CD4-positive, alpha-beta T cell treated with Interferon gamma for 1 hour (primary cell): Measurements from ENCODE around the gene RNF114.
"Not testable (repeated sequence)": the region's sequence is repeated elsewhere in the genome, so short reads cannot be mapped to it uniquely, and the experiment has no call there.

Experiments used
- DNase-seq: peaks from one replicate; pipeline ENCODE4 v3.0.0-alpha.2; 2020

The RNF114 gene

DNA sequence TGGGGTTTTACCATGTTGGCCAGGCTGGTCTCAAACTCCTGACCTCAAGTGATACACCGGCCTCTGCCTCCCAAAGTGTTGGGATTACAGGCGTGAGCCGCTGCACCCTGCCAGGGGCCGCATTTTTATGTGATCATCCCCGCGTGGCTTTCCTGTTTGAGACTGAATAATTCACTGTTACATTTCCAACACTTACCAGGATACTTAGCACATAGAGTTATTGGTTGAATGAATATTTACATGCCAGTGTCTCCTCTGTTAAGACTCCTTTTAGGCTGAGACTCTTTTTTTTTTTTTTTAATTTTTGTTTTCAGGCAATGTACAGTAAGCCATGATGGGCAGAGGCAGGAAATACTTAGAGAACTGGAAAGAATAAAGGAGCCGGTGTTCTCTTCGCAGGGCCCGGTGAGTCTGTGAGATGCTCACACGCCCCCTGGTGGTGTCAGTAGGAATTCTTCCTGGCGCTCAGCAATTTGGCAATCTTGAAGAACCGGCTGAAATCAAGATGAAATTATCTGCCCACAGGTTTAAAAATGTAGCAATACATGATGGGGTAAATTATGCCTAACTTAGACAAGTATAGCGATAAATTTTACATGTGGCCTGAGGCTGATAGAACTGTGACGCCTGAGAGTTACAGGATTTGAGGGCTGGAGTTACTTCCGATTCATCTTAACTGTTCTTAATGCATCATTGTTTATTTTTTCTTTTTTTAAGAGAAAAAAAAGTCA is 7.6 kb upstream of the RNF114 start:
- peak; percentile 74 for DNase-seq

DNA sequence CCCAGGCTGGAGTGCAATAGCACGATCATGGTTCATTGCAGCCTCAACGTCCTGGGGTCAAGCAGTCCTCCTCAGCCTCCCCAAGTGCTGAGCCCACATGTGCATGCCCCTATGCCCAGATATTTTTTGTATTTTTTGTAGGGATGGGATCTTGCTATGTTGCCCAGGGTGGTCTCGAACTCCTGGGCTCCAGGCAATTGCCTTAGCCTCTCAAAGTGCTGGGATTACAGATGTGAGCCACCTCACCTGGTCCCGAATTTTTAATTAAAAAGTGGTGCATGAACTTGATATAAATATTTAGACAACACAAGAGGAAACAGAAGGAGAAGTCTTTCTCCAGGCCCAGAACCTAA is 7.1 kb upstream of the RNF114 start:
- DNase-seq: no peak

DNA sequence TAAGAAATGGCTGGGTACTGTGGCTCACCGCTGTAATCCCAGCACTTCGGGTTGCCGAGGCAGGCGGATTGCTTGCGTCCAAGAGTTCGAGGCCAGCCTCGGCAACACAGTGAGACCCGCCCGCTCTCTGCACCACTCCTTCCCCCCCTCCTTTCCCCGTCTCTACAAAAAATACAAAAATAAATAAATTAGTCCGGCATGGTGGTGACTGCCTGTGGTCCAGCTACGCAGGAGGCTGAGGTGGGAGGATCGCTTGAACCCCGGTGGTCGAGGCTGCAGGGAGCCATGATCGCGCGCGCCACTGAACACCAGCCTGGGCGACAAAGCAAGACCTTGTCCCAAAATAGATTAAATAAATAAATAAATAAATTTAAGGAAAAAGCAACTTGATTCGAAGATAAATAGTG is 448 bp upstream of the RNF114 start:
- no peak for DNase-seq

DNA sequence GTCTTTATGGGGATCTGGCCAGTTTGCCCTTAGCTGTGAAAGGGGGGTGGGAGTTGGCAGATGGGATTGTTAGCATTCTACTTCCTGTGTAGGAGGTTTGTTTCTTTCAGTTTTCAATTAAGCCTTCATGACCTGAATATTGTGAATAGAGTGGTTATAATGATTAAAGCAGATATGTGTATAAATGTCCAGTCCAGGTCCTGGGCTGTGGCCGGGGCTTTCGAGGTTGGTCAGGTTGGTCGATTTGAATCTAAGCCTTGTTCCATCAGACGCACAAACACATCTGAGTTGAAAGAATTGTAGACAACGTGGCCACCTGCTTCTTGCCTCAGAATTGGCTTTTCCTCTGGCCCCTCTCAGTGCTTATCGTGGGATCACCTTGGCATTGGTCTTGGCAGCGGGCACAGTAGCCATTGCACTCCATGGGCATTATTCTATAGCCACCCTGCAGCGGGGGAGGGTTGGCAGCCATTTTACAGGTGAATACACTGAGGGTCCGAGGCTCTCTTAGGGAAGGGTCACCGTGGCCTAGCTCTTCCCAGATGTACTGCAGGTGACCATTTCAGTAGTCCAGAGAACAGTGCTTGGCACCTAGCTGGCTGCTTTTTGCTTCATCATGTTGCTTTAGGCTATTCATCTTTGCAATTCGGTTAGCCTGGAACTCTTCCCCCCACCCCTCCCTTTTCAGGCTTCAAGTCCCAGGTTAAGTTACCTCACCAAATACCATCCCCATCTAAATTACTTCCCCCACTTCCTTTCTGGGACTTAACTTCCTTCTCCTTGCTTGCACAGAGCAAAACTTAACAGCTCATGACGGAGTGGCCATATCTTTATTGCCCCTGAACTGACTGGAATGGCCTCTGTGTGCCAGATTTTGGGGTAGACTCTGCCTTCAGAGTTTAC is 1.1 kb downstream of the RNF114 start:
- no peak for DNase-seq

DNA sequence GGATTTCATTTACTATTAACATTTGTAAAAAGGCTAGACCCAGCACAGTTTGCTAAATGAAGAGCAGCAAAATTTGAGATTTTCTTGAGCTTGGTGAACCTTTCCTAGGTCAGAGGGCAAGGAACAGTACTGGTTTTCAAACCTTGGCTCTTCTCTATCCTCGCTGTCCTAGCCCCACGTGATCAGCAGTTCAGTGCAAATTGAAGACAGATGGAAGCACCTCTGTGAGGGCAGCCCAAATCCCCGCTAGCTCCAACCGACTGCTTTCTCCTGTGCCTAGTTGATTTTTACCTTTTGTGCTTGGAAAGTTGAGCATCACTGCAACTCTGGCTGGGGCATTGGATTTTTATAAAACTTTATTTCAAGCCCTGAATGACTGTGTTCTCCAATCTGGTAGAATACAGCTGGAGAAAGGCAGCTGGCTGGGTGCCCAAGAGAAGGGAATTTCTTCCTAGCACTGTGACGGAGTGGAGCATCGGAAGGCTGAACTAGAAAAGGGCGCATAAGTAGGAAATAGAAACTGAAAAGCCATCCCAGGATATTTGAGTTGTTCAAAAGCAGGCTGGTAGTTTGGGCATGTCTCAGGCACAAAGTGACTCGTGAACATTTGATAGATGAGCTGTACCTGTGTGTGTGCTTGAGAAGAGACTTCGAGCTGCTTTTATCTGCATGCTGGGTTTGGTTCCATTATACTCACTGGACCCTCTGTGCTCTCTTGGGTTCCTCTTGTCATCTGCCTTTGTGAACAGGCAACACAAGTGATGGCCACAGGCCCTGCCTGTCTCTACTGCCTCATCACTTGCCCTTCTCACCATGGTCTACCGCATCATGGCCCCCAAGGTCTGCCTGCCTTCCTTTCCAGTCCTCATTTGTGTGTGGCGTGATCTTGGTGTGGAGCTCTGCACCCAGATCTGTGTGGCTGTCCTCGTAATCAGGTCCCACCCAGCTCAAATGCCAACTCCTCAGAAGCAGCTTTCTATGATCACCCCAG is 2.3 kb downstream of the RNF114 start:
- no peak for DNase-seq

DNA sequence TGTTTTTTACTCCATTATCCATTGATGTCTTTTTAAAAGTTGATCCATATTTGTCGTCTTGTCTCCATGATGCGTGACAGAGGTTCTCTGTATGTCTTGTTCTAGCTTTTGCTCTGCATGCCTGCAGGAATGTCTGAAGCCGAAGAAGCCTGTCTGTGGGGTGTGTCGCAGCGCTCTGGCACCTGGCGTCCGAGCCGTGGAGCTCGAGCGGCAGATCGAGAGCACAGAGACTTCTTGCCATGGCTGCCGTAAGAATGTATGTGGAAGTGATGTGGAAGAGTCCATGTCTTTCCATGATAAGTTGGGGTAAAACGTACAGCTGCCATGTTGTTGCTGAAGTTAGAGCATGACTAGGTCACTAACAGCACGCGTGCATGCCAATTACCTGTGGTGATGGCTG is 5.3 kb downstream of the RNF114 start:
- no peak for DNase-seq

DNA sequence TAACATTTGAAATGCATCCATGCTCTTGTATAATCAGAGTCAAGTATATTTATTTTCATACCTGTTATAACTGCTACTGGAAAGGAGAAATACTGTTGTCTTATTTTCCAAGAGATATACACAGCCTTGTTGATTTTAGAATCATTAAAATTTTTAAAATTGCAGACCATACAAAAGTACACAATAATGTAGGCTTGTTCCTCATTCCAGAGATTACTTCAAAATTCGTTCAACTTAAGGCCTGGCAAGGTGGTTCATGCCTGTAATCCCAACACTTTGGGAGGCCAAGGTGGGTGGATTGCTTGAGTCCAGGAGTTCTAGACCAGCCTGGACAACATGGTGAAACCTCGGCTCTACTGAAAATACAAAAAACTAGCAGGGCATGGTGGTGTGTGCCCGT is 6.1 kb downstream of the RNF114 start:
- no peak for DNase-seq

DNA sequence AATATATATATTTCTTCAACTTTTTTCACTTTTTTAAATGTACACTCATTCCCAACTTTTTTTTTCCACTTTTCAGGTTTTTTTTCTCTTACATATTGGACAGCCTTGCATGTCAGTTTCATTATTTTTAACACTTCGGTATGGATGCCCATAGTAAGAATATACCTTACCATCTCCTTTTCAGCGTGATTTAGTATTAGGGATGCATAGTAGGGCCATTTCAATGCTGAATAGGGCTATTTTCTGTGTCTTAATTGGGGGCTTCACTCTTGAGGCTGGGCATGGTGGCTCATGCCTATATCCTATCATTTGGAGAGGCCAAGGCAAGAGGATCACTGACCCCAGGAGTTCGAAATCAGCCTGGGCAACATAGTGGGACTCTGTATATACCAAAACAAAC is 6.7 kb downstream of the RNF114 start:
- no peak for DNase-seq

DNA sequence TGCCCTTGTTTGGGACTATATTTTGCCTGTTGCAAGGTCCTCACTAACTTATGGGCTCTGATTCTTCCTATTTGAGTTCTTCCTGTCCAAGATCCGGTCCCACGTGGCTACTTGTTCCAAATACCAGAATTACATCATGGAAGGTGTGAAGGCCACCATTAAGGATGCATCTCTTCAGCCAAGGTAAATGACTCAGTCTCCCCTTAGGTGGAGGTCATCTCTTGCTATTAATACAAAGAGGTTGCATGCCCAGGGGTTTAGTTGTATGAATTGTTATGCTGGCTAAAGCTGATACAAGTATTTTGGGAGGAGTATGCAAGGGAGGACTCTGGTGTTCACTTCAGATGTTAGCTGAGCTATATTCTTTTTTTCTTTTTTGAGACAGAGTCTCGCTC is 9.1 kb downstream of the RNF114 start:
- DNase-seq: no peak

DNA sequence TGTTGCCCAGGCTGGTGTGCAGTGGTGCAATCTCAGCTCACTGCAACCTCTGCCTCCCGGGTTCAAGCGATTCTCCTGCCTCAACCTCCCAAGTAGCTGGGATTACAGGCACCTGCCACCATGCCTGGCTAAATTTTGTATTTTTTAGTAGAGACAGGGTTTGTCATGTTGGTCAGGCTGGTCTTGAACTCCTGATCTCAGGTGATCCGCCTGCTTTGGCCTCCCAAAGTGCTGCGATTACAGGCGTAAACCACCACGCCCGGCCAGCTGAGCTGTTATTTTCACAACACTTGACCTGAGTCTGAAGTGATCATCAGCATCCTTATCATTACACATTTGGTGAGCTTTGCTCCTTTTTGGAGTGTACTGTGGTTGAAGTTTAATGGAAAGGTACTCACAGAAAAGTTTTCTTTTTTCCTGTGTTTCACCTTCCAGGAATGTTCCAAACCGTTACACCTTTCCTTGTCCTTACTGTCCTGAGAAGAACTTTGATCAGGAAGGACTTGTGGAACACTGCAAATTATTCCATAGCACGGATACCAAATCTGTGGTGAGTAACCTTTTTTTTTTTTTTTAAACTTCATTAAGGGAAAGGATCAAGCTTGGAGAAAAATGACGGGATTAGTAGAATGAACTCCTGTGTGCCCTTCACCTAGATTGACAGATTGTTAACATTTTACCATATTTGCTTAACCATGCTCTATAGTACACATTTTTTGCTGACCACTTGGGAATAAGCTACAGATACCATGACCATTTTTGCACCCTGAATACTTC is 9.7 kb downstream of the RNF114 start:
- no peak for DNase-seq

DNA sequence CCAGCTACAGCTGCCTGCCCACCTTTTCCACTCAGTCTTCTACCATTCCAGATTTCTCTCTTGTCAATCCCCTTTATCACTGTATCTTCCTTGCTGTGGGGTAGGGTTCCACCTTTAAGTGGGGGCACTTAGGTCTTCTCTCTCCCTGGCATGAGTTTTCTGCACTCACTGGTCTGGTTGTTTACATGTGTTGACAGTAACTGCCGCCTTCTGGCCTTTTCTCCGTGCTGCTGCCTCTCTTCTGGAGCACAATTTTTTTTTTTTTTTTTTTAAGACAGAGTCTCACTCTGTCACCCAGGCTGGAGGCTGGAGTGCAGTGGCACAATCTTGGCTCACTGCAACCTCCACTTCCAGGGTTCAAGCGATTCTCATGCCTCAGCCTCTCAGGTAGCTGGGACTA is 12.0 kb downstream of the RNF114 start:
- no peak for DNase-seq

DNA sequence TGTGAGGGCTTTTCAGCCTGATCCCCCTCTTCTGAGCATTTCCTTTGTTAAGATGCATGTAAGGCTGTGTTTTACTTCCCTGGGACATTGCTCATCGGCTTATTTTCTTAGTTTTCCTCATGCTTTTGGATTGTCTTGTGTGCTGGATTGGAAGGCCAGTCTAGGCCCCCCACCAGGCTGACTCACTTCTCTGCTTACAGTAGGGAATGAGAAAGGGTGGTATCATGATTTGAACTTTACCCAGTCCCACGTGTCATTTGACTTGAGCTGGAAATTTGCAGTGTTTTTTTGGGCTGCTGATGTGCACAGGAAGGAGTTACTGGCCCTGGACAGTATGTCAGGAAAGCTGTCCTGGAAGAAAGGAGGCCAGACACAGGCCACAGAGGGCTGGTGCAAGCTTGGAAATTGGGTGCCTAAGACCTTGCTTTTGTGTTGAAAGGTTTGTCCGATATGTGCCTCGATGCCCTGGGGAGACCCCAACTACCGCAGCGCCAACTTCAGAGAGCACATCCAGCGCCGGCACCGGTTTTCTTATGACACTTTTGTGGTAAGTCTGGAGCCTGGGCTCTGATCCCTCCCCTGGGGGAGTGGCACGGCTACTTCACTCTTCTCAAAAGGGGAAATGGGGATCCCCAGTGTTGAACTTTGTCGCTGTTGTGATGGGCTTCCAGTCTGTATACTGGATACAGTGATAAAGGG is 12.8 kb downstream of the RNF114 start:
- DNase-seq: no peak

DNA sequence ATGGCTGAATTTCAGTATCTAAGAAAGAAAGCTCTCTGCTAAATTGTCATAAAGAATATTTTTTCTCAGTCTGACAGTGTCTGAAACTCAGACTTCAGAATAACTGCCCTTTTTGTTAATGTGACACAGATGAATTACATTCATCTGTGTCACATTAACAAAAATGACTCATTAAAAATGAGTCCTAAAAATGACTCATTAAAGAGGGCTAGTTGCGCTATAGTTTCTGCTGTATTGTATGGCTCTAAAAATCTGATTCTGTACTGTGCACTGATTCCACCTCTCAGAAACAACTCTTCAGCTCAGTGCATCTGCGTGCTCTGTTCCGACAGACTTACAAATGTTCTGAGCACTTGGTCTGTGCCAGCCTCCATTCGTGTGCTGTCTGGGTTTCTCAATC is 15.0 kb downstream of the RNF114 start:
- no peak for DNase-seq

DNA sequence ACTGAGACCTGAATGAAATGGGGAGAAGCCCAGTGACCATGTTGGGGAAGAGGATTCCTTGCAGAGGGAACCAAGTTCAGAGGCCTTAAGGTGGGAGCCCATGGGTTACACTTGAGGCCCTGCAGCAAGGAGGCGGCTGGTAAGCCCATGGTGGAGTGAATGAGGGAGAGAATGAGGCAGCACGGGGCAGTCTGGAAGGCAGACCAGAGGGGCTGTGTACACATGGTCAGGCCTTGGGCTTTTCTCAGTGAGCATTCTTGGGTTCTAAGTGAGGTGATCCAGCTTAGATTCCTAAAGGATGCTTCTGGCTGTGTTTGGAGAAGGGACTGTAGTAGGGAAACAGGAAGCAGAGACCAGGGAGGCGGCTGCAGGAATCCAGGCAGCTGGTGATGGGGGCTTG is 19.0 kb downstream of the RNF114 start:
- DNase-seq: no peak

DNA sequence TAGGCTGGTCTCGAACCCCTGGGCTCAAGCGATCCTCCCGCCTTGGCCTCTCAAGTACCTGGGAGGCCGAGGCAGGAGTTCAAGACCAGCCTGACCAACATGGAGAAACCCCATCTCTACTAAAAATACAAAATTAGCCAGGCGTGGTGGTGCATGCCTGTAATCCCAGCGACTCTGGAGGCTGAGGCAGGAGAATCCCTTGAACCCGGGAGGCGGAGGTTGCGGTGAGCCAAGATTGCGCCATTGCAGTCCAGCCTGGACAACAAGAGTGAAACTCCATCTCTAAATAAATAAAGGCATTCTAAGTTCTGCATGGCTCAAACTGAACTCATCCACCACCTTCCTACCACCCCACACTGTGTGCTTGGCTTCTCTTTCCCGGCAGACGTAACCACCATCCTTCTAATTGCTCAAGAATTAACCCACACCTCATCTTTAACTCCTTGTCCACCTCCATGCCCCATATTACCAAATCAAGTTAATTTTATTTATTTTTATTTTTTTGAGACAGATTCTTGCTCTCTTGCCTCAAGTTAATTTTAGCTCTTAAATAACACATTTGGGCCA is 19.7 kb downstream of the RNF114 start:
- not testable (repeated sequence) for DNase-seq

DNA sequence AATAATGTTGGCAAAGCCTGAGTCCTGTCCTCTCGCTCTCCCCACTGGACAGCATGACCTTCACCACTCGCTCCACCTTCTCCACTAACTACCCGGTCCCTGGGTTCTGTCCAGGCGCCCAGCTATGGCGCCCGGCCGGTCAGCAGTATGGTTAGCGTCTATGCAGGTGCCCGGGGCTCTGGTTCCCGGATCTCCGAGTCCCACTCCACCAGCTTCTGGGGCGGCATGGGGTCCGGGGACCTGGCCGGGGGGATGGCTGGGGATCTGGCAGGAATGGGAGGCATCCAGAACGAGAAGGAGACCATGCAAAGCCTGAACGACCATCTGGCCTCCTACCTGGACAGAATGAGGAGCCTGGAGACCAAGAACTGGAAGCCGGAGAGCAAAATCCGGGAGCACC is 20.5 kb downstream of the RNF114 start:
- DNase-seq: no peak

DNA sequence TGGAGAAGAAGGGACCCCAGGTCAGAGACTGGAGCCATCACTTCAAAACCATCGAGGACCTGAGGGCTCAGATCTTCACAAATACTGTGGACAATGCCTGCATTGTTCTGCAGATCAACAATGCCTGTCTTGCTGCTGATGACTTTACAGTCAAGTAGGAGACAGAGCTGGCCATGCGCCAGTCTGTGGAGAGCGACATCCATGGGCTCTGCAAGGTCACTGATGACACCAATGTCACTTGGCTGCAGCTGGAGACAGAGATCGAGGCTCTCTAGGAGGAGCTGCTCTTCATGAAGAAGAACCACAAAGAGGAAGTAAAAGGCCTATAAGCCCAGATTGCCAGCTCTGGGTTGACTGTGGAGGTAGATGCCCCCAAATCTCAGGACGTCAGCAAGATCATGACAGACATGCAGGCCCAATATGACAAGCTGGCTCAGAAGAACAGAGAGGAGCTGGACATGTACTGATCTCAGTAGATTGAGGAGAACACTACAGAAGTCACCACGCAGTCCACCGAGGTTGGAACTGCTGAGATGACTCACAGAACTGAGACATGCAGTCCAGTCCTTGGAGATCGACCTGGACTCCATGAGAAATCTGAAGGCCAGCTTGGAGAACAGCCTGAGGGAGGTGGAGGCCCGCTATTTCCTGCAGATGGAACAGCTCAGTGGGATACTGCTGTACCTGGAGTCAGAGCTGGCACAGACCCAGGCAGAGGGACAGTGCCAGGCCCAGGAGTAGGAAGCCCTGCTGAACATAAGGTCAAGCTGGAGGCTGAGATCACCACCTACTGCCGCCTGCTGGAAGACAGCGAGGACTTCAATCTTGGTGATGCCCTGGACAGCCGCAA is 21.1 kb downstream of the RNF114 start:
- DNase-seq: not testable (repeated sequence)

DNA sequence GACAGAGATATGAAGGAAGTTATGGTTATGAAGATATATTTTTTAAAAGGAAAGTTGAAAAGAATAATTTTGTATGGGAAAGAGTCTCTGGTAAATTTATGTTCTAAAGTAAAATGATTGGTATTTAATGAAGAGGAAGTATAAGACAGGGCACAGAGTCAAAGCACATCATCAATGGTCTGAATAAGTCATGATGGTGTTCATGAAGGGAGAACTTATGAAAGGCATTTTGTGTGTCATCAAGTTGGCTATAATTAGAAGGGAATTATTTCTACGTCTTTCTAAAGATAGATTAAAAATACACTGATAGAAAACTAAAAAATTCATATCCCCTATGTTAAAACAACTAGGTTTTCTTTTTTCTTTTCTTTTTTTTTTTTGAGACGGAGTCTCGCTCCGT is 25.2 kb downstream of the RNF114 start:
- DNase-seq: no peak

DNA sequence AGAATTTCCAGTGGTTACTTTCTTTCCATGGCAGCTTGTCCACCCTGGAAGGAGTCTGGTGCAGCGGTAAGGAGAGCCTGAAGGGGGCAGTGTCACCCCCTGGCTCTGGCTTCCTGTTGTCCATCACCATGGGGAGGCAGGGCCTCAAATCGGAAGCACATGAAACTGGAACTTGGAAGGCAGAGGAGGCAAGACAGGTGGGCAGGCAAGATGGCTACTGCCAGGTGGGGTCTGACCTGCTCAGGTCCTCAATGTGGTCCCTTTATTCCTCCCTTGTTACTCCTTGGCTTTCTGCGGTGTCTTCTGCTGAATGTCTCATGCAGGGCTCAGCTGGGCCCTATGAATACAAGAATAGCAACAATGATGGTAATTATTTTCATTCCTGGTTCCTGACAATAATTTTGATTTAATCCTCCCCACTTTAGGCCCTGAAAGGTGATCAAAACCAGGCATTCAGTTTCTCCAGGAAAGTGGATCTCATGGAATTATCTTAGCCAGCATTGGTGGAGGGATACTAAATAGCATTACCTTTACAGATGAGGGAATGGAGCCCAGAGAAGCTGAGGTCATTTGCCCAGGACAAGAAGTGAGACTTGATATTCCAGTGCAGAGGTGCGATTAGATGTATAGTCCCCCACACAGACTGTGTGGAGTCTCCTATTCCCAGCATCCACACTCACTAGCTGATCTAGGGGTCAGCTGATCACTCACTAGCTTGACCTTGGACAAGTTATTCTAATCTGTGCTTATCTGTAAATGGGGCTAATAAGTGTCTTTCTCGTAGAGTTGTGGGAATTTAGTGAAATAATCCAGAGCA is 29.0 kb downstream of the RNF114 start:
- DNase-seq: no peak
